Measurements from ENCODE around the gene TMEM50B. TPM values are rescaled to one million over a fixed set of nuclear protein-coding genes. Genes with fewer than 3 reads are reported as not detected.
A peak's percentile ranks its signal among the peaks of the same experiment; 100 is the strongest.

TMEM50B gene
- 16.9 and 31.6 TPM in 2 replicates for total RNA-seq

DNA sequence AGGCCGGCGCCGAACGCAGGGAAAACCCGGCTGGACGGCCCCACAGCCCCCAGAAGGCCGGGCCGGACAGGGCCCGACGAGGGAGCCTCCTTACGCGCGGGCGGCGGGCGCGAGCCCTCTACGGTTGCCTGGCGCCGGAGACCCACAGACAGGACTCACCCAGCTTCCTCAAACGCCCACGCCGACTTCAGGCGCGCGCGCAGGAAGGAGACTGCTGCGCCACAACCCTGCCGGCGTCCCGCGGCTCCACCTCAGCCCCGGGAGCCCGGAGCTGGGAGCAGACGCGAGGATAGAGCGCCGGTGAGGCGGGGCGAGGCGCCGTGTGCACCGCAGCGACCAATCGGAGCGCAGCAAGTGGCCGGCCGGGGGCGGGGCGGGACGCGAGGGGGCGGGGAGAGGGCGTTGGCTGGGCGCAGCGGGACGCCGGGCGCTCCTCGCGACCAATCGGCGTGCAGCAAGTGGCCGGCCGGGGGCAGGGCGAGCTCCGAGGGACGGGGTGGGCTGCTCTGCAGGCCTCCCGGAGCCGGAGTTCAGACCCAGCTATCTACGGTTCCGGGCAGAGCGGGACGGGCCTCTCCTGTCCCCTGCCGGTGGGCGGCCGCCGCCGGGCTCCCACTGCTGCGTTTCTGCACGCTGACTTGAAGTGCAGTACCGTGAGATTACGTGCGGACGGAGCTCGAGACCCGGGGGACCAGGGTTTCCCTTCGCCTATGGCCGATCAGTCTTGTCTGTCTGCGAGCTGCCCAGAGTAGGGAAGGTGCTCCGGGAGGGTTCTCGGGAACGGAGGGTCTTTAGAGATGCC lies at the start of gene TMEM50B:
Gene TMEM50B, minus strand, starts transcription at position 296 of the 802 bp plus-strand sequence. CDS start 11,089 bp downstream, outside the sequence.
- TF ChIP-seq, protein P1, sequence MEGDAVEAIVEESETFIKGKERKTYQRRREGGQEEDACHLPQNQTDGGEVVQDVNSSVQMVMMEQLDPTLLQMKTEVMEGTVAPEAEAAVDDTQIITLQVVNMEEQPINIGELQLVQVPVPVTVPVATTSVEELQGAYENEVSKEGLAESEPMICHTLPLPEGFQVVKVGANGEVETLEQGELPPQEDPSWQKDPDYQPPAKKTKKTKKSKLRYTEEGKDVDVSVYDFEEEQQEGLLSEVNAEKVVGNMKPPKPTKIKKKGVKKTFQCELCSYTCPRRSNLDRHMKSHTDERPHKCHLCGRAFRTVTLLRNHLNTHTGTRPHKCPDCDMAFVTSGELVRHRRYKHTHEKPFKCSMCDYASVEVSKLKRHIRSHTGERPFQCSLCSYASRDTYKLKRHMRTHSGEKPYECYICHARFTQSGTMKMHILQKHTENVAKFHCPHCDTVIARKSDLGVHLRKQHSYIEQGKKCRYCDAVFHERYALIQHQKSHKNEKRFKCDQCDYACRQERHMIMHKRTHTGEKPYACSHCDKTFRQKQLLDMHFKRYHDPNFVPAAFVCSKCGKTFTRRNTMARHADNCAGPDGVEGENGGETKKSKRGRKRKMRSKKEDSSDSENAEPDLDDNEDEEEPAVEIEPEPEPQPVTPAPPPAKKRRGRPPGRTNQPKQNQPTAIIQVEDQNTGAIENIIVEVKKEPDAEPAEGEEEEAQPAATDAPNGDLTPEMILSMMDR (IDR thresholded peaks at IDR 0.05; ENCODE audit: insufficient read depth, low read length, severe bottlenecking): peak; percentile 36
- Histone ChIP-seq H3K36me3 (ENCODE audit: control insufficient read depth, insufficient read depth, low read length) (no peaks in the 10 kb centered on the region), H3K4me3 (ENCODE audit: low read depth, low read length) (peak within 1 kb of the TSS; percentile 62), H3K27me3 (ENCODE audit: control insufficient read depth, insufficient read depth, low read length) (no peaks in the 10 kb centered on the region)
- FAIRE-seq (no peak), DNase-seq (ENCODE audit: low read depth) (peak; percentile 90)

DNA sequence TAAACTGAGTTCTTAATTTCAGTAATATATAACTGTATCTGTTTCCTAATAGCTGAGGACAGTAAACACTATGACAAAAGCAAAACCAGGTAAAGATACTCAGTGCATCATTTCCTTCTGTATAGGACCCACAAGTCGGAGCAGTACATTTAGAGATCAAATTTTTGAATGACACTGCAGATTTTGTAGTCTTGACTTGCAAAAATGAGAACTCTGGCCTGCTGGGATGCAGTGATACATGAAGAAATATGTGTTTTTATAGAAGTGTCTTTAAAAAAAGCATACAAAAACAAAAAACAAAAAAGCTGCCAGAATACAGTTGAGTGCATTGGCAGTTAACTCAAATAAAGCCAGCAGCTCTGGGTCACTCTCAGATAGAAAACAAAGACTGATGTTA lies 43.2 kb upstream of the TMEM50B start:
- Histone ChIP-seq H3K27me3 (ENCODE audit: control insufficient read depth, insufficient read depth, low read length) (no peaks in the 10 kb centered on the region), H3K36me3 (ENCODE audit: control insufficient read depth, insufficient read depth, low read length) (peaks cover 11% of the 10 kb centered on the region), H3K4me3 (ENCODE audit: low read depth, low read length) (no peak overlapping the region)
- DNase-seq (ENCODE audit: low read depth) (no peak), FAIRE-seq (no peak)
- TF ChIP-seq, protein P1 (IDR thresholded peaks at IDR 0.05; ENCODE audit: insufficient read depth, low read length, severe bottlenecking): no peak

DNA sequence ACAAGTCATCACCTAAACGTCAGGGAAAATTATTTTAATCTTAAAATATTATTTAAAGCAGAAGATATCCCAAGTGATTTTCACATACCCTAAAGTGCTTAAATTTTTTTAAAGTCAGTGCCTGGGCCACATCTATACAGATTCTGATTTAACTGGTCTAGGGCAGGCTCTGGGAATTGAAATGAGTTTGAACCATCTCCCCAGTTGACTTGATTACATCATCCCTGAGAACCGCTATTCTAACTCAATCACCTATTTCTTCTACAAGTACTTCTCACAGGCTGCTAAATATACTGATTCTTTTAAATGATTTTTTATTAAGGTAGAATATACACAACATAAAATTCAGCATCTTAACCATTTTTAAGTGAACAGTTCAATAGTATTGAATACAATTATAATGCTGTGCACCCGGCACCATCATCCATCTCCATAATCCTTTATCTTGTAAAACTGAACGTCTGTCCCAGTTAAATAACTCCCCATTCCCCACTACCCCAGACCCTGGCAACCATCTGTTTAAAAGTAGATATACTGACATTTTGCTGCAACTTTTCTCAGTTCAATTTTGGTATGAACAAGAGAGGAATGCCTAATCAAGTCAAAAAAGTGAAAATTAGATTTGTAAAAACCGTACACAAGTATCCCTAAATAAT lies 42.7 kb upstream of the TMEM50B start:
- peaks cover 8% of the 10 kb centered on the region for H3K36me3 ChIP-seq (ENCODE audit: control insufficient read depth, insufficient read depth, low read length)
- no peak for FAIRE-seq
- DNase-seq (ENCODE audit: low read depth): no peak

DNA sequence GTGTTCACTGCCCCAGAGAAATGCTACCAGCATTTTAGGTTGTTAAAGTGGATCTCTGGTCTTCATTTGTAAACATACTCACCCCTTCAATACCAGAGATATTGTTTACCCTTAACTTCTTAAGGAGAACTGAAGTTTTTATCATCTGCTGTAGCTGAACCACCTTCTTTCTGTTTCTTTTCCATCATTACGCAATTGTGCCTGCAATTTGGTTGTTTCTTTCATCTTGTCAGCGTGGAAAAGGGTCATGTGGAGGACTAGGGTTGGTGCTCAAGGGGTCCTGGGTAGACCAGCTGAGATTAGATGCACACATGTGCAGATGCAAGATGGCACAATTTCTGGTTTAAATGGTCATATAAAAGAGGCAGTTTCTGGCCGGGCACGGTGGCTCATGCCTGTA lies 39.1 kb upstream of the TMEM50B start:
- no peak for FAIRE-seq
- Histone ChIP-seq H3K27me3 (ENCODE audit: control insufficient read depth, insufficient read depth, low read length) (no peaks in the 10 kb centered on the region), H3K4me3 (ENCODE audit: low read depth, low read length) (no peak overlapping the region), H3K36me3 (ENCODE audit: control insufficient read depth, insufficient read depth, low read length) (peaks cover 16% of the 10 kb centered on the region)
- DNase-seq (ENCODE audit: low read depth): no peak
- TF ChIP-seq, protein P1 (IDR thresholded peaks at IDR 0.05; ENCODE audit: insufficient read depth, low read length, severe bottlenecking): no peak

More for the DNA sequence above, 42.7 kb upstream of the TMEM50B start:
- Histone ChIP-seq H3K27me3 (ENCODE audit: control insufficient read depth, insufficient read depth, low read length) (no peaks in the 10 kb centered on the region), H3K4me3 (ENCODE audit: low read depth, low read length) (no peak overlapping the region)
- TF ChIP-seq, protein P1 (IDR thresholded peaks at IDR 0.05; ENCODE audit: insufficient read depth, low read length, severe bottlenecking): no peak

DNA sequence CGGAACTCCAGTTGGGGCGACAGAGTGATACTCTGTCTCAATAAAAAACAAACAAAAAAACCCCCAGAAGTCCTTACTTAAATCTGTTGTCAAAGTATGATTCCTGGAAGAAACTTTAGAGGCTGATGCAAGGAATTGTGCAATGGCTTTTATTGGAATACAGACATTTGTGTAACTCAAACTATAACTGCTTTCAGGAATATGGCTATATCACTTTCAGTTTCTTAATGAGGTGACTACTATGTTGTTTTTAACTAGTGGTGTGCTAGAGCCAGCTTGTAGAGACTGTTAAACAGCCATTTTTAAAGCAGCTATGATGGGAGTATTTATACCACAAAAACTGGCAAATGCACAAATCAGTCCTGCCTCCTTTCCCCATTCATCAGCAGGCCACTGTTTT lies 34.5 kb upstream of the TMEM50B start:
- H3K4me3 ChIP-seq (ENCODE audit: low read depth, low read length): no peak overlapping the region
- FAIRE-seq (no peak), DNase-seq (ENCODE audit: low read depth) (no peak)
- no peaks in the 10 kb centered on the region for H3K27me3 ChIP-seq (ENCODE audit: control insufficient read depth, insufficient read depth, low read length)
- peaks cover 21% of the 10 kb centered on the region for H3K36me3 ChIP-seq (ENCODE audit: control insufficient read depth, insufficient read depth, low read length)
- TF ChIP-seq, protein P1 (IDR thresholded peaks at IDR 0.05; ENCODE audit: insufficient read depth, low read length, severe bottlenecking): no peak

All from bronchial epithelial cell (primary cell).